ENCODE results near the gene FBXW2.

GRCh38 chr9:120776788-120777187 is 16.4 kb downstream of the FBXW2 start:
- TF ChIP-seq CTCF (conservative IDR thresholded peaks at IDR 0.05; ENCODE audit: low read length) (no peak), EZH2phosphoT487 (IDR thresholded peaks at IDR 0.05; ENCODE audit: borderline replicate concordance) (no peak)

Data from Loucy (cell line).